Stimulated activated CD8-positive, alpha-beta memory T cell treated with anti-CD3 and anti-CD28 coated beads, Interleukin-12 subunit alpha, Interleukin-12 subunit beta, amount 100 ng/mL, for 24 hours (primary cell): ENCODE results near the gene ATXN7L1.

Experiments
- DNase-seq: peaks from one replicate; pipeline ENCODE4 v3.0.0-alpha.2; 2020; ENCODE audit errors: extremely low read depth

The ATXN7L1 gene

DNA sequence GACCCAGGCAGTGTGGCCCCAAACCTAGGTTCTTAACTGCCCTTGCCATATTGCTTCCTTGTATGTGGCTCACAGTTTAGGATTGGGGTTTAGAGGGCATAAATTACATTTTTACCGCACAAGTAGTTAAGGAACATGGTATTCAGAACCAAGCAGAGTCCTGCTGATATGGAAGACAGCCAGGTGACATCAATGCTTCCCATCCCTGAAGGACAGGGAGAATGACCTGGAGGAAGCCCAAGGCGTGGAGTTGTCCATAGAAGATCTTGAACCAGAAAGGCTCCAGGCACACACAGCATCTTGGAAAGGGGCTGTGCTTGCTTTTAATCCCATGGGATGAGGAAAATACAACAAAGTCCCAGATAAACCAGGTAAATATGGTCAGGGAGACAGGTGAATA is 48.3 kb downstream of the ATXN7L1 start:
- DNase-seq = no peak

DNA sequence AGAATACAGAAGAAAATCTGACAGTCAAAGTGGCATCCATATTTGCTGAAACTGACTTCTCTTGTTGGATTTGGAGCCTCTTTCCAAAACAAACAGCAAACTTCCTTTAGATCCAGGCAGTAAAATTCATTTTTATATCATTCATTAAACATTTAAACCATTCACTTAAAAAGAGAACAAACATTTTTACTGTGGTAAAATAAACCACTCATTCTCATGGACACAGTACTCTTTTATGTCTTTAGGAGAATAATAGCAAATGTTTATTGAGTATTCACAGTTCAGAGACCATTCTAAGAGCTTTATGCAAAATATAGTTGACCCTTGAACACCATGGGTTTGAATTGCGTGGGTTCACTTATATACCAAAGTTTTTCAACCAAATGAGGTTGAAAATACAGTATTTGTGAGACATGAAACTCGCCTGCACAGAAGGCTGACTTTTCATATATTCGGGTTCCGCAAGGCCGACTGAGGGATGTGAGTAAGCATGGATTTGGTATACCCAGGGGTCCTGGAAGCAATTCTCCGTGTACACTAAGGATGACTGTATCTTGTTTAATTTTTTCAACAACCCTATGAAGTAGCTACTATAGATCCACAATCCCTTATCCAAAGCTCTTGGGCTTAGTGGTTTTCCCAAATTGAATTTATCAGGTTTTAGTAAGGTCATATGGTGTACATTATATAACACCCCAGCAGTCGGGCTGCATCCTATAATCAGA is 49.1 kb downstream of the ATXN7L1 start:
- DNase-seq = no peak

DNA sequence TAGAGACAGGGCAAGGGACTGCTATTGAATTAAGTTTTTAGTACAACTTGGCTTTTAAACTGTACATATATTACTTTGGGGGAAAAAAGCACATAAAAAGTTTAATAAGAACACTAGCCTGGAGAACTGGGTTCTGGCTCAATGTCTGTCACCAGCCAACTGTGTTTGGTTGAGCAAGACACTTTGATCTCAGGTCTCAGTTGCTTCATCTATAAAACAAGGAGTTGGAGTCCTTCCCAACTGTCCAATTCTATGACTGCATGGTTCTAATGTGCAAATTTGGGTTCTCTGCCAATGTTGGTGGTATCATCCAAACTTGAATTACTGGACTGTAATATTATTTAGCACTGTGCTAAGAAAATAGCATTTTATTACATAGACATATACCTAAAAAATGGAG is 50.3 kb downstream of the ATXN7L1 start:
- DNase-seq = no peak

DNA sequence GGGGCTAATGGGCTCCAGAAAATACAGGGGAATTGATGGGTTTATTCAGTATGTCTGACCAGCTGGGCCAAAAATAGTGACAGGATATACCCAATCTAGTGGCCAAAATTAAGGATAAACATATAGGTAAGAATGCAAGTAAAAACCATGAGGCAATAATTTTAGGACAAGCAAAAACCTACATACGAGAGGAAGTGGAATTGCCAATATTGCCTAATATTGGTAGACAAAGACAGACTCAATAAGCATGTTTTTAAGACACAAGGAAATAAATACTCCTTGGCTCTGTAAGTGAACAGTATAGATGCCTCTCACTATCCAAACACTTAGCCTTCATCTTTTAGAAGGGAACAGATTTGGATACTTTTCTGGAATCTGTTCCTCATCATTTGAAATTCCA is 51.0 kb downstream of the ATXN7L1 start:
- DNase-seq = no peak

DNA sequence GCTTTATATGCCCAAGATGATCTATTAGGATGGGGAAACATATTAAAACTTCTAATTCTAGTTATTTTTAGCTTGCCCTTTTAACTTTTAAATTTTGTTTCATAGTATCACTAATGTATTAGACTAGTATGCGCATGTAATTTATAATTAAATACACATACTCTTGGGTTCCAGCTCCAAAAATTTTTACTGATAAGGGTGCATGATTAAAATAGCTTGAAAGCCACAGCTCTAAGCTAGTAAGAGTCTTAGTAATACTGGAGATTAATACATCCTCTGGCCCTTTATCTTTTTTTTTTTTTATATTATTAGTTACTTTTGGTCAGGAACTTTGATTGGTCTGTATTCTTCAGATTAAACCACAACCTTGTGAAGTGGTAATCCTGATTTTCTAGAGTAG is 53.6 kb downstream of the ATXN7L1 start:
- DNase-seq = no peak

DNA sequence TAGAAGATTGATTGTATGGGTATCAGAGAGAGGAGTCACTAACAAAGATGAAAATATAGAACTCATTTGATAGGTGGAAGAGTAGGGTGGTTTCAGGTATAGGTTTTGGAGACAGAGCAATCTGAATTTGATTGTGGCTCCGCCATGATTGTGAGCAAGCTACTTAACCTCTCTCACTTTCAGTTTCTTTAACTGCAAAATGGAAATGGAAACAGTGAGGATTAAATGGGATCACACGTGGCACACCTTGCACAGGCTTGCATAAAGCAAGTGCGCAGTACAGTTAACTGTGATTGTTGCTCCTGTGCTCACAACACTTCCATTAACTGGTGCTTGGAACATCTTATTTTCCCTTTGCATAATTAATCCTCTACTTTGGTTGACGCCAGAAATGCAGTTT is 54.9 kb downstream of the ATXN7L1 start:
- DNase-seq = no peak

DNA sequence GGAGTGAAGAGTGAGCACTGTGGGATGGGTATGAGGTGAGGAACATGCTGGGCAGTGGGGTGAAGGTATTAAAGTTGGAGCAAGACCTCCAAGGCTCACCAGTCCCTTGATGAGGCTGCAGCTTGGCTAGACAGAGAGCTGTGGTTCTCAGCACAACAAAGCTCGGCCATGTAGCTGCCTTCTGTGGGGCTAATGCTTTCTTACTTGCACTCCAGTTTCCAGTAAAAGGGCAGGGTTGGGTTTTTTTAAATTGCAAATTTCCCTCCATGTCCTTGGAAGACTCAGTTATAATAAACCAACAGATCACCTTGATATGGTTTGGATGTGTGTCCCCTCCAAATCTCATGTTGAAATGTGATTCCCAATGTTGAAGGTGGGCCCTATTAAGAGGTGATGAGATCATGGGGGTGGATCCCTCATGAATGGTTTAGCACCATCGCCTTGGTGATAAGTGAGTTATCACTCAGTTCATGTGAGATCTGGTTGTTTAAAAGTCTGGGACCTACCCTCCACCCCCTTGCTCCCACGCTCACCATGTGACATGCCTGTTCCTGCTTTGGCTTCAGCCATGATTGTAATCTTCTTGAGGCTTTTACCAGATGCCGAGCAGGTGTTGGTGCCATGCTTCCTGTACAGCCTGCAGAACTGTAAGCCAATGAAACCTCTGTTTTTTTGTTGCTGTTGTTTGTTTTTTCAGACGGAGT is 55.9 kb downstream of the ATXN7L1 start:
- no peak for DNase-seq

DNA sequence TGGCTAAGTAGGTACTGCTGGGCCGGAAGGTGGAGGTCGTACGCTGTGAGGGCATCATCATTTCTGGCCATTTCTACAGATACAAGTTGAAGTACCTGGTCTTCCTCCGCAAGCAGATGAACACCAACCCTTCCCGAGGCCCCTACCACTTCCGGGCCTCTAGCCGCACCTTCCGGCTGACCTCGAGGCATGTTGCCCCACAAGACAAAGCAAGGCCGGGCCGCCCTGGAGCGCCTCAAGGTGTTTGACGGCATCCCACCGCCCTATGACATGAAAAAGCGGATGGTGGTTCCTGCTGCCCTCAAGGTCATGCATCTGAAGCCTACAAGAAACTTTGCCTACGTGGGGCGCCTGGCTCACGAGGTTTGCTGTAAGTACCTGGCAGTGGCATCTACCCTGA is 56.8 kb downstream of the ATXN7L1 start:
- no peak for DNase-seq

DNA sequence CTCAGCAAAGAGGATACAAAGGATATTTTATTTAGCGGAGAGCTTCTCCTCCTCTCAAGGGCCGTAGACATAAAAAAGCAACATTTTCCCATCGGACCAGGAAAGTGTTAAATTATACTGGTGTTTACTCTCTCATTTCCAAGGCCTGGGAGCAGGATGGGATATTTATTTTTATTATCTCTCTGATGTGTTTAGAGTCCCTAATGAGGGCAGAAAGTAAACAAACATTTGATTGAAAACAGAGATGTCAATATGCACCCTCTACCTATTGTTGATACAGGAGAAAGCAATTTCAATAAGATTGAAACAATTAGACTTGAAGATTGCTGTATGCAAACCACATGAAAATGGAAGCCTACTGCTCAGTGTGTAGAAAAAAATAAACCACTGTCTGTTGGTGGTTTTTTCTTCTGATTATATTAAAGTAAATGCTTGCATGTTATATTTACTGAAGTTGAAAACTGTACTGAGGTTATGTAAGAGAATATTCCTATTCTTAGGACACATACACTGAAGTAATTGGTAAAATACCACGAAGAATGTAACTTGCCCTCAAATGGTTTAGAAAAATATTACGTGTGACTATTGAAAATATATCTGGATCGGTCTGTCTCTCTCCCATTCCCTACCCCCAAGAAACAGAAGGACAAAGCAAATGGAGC is 59.3 kb downstream of the ATXN7L1 start:
- no peak for DNase-seq

DNA sequence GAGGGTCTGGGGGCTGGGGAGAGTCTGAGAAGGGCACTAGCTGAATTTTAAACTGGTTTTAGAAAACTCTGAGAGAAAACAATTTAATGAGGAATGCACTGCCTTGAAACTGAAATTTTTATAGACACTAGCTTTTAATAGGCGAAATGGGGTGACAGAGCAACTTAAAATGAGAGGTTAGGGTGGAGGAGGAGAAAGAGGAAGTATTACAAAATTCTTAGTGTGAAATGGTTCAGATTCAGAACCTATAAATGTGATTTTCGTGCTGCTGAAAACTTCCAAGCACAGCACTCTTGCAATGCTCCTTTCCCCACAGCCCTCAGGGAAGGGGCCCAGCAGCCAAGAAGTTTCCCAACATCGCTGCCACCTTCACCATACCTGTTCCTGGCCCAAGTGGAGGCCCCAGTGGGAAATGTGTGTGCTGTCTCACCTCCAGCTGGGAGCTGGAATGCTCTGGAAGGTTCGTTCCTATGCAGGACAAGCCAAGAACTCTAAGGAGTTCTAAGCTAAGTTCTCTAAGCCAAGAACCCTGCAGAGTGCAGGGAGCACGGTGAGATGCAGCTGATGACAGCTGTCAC is 60.0 kb downstream of the ATXN7L1 start:
- no peak for DNase-seq

DNA sequence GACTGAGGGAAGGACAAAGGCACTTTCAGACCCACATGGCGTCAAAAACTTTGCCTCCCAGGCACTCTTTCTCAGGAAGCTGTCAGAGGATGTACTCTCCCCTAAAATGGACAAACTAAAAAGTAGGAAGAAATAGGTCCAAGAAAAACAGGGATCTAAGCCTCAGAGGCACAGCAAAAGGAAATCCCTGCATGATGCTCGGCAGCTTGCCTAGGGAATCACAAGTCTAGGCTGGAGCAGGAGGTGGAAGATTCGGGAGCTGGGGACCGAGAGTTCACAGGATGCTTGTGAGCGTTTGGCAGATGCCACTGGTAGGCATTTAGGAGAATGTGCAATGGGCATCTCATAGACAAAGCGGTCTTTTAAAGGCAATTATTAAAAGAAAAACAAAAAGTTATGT is 60.8 kb downstream of the ATXN7L1 start:
- DNase-seq = no peak

DNA sequence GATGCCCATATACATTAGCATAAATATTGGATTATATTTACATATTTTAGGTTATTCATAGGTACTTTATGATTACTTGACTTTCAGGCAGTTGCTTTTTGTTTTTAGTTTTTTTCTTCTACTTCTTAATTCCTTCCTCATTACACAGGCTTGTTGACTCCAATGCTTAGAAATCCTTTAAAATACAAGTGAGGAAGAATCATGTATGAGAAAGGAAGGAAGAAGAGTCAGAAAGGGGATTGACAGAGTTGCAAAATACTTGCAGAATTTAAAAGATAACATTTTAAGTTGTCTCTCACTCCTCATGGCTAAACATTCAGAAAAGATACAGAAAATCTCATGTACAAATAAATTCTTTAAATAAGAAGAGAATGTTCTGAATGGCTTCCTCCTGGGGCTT is 61.9 kb downstream of the ATXN7L1 start:
- DNase-seq = no peak

DNA sequence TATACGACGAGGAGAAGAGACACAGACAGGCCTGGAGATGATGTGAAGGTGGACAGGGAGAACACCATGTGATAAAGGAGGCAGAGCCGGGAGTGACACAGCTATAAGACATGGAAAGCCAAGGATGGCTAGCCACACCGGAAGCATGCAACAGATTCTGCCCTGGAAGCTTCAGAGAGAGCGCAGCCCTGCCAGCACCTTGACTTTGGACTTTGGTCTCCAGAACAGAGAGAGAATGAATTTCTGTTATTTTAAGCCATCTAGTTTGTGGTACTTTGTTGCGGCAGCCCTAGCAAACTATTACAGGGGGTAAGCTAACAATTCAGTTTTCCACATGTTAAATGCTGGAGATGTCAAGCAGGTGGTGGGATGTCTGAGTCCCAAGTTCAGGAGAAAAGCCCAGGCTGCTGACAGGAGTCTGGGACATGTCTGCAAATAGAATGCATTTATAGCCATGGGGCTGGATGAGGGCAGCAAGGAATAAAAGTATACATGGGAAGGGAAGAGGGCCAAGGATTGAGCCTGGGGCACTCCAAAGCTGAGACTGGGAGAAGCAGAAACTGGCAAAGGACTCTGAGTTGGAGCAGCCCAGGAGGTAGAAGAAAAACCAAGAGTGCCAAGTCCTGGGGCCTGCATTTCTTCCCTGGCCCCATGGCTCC is 65.1 kb downstream of the ATXN7L1 start:
- no peak for DNase-seq

DNA sequence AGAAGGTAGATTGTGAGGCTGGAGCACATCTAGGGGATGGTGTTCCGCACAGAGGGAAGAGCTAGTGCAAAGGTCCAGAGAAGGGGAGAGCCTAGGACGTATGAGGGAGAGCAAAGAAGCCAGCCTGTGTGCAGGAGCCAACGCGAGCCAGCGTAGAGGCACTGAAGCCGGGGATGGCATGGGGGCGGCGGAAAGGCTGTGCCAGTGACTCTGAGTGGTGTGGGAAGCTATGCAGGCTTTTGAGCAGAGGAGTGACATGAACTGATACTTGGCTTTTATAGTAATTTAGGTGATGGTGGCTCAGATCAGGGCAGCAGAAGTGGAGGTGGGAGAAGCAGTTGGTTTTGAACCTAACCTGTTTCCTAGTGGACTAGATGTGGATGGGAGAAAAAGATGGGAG is 65.8 kb downstream of the ATXN7L1 start:
- DNase-seq = no peak

DNA sequence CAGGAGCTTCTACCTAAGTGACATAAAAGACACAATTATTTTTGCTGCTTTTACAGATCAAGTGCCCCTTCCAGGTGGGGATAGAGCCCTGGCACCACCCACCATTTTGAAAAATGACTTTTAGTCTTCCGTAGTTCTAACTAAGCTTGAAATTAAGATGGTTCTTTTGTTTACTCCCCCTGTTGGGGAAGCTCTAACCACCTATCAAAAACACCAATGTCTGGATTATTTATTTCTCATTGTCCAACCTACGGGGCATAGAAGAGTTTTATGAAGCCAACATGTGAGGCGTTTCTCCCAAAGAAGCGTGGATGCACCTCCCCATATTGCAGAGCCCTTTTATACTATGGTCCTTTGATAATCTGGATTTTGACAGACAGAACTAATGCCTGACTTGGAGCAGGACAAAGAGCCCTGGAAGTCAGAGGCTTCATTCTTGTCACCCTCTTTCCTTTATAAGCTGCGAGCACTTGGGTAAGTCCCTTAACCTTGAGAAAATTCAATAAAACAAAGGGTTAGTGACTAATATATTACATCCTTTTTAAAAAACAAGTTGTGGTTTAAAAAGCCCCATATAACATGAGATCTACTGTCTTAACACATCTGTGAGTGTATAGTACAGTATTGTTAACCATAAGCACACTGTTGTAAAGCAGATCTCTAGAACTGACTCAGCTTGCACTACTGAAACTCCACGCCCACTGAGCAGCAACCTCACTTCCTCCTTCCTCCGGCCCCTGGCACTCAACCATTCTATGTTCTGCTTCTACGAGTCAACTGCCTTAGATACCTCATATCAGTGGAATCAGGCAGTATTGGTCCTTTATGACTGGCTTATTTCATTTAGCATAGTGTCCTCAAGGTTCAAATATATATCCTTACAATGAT is 67.5 kb downstream of the ATXN7L1 start:
- peak; percentile 57 for DNase-seq

DNA sequence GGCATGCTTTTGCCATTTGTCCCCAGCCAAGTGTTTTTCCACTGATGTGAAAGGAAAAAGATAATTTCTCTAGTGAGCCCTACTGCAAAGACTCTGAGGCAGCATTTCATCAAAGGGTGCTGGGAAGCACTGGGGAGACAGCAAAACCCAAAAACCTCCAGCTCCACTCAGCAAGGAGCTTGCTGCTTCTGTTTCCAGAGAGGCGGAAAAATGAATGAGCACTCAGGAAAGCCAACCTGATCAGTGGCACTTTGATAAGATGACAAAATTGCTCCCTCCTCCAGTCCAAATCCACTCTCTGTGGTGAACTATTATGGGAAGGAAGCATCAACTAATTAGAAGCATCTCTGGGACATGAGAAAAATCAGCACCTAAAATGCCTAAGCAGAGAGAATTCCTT is 68.2 kb downstream of the ATXN7L1 start:
- DNase-seq = no peak

DNA sequence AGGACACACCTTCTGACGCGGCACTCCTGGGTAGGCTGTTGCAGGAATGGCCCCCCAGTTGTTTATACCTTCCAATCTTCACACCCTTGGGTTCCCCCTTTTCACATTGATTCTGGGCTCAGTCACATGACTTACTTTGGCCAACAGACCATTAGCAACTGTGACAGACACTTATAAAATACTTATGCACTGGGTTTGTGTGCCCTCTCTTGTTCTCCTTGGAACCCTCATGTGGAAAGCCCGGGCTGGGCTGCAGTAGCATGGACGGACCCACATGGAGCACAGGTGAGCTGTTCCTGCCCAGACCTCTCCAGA is 69.0 kb downstream of the ATXN7L1 start:
- DNase-seq = no peak

DNA sequence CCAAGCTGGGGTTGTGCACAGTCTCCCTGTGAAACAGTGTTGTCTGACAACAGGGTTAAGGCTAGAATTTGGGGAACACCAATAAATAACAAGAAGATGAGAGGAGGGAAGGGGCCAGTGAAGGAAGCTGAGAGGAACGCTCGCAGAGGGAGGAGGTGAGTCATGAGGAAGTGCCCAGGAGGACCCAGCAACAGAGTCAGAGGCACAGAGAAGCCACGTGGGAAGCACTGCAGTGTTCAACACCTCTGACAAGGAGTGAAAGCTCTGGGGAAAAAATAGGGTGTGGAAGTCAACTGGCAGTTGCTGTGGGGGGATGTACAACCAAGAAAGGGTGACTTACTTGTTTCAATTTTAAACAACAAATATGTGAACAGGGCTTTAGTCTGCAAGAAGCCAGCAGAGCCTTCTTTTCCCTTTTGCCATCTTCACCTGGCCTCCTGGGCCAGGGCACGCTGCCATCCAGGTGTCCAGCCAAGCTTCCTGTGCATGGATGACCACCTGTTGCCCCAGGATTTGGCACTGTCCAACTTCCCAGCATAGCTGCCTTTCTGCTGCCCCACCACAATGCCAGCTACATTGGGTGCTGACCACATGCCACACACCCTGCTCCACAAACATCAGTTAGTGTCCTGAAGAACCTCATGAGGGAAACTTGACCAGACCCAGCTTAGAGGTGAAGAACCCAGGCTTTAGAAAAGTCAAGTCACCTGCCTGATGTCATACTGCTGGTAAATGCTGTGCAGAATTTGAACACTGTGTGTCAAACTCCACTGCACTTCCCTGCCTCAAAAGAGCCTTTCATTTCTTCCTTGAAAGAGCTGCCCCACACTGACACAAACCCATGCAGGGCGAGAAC is 69.6 kb downstream of the ATXN7L1 start:
- peak; percentile 57 for DNase-seq

DNA sequence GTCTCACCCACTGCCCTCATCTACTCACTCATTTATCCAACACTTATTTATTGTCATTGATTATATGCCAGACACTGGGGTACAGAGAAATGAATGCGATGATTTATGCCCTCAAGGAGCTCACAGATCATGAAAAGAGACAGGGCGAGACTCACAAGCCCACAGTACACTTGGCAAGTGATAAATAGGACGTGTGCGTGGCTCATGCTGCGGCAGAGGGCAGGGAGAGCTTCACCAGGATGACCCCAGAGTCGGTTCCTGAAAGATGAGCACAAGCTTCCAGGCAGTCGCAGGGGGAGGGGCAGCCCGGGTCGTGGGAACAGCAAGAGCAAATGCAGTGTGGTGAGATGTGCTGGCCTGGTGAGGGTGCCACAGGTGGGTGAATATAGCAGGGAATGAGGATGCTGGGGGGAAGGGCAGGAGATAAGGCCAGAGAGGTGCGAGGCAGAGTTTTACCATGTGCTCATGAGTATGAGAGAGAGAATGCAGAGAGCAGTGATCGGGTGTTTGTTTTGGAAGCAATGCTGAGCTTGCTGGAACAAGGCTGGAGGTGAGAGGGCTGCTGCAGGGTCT is 70.9 kb downstream of the ATXN7L1 start:
- DNase-seq = no peak

DNA sequence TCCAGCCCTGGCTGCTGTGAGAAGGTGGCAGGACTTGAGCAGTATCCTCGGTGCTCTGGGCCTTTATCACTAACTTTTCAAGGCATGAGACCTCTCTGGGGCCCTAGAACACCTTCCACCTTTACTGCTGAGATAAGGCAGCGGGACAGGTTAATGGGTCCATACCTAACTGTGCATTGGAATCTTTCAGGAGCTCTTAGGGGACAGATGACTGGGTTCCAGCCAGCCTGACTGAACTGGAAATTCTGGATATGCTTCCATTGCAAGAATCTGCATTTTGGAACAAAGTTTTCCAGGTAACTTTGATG is 73.0 kb downstream of the ATXN7L1 start:
- DNase-seq = no peak
